ENCODE results near the gene IL20RB. TPM values are rescaled to one million over a fixed set of nuclear protein-coding genes. Genes with fewer than 3 reads are reported as not detected.

IL20RB gene
- total RNA-seq, 1 experiment from 2014 or later = 6.9 TPM

- Mint-ChIP-seq H3K27ac (ENCODE audit: unreplicated experiment) (no peak overlapping the region), H3K4me1 (ENCODE audit: low read depth, unreplicated experiment) (no peaks in the 10 kb centered on the region), H3K4me3 (ENCODE audit: unreplicated experiment) (no peak overlapping the region), H3K27me3 (ENCODE audit: insufficient read depth, unreplicated experiment) (no peaks in the 10 kb centered on the region), H3K36me3 (ENCODE audit: insufficient read depth, unreplicated experiment) (peaks cover 11% of the 10 kb centered on the region), H3K9me3 (ENCODE audit: unreplicated experiment) (no peaks in the 10 kb centered on the region)
- intact Hi-C loops (cut with micrococcal nuclease; ENCODE audit: unreplicated experiment) = no loop called here
- Histone ChIP-seq H3K4me3 (ENCODE audit: low read depth, low read length) (no peak overlapping the region), H3K36me3 (ENCODE audit: control insufficient read depth, insufficient read depth, low read length) (no peaks in the 10 kb centered on the region; the same call in 1 of the 2 replicates), H3K27me3 (replicated peaks; ENCODE audit: control insufficient read depth, insufficient read depth, low read length) (no peaks in the 10 kb centered on the region), H3K9me3 (no peaks in the 10 kb centered on the region), H3K4me1 (0 out of 2 replicates have a peak, but pooled peaks cover 3% of the 10 kb centered on the region)
- CTCF ChIA-PET = interaction anchor here (1.2 kb wide), 1 partner anchor 932 kb away, joined by 3 read pairs; no protein-coding TSS in a partner anchor
- BruUV-seq (replicated peaks) = no TSS peak
- DNase-seq = no peak
- TF ChIP-seq CTCF (IDR thresholded peaks at IDR 0.05; ENCODE audit: insufficient read depth in 1 of 2, low read depth in 1 of 2, low read length in 1 of 2, severe bottlenecking in 1 of 2, unreplicated experiment in 1 of 2) = no peak
- POLR2A ChIA-PET = no interaction called here
These were observed 53.4 kb downstream of the IL20RB start for GRCh38 chr3:137011153-137011552.

GRCh38 chr3:137012097-137012501 is 54.3 kb downstream of the IL20RB start:
- POLR2A ChIA-PET = no interaction called here

More at GRCh38 chr3:137012097-137012501, 54.3 kb downstream of the IL20RB start:
- H3K27ac Mint-ChIP-seq (ENCODE audit: unreplicated experiment) = no peak overlapping the region
- no peaks in the 10 kb centered on the region for H3K27me3 Mint-ChIP-seq (ENCODE audit: insufficient read depth, unreplicated experiment)
- intact Hi-C loops (cut with micrococcal nuclease; ENCODE audit: unreplicated experiment) = no loop called here
- no peak for TF ChIP-seq CTCF (IDR thresholded peaks at IDR 0.05; ENCODE audit: insufficient read depth in 1 of 2, low read depth in 1 of 2, low read length in 1 of 2, severe bottlenecking in 1 of 2, unreplicated experiment in 1 of 2)
- CTCF ChIA-PET = no interaction called here
- no peaks in the 10 kb centered on the region for H3K4me1 Mint-ChIP-seq (ENCODE audit: low read depth, unreplicated experiment)
- no peak overlapping the region for H3K4me3 Mint-ChIP-seq (ENCODE audit: unreplicated experiment)
- Histone ChIP-seq H3K27me3 (replicated peaks; ENCODE audit: control insufficient read depth, insufficient read depth, low read length) (no peaks in the 10 kb centered on the region), H3K4me3 (ENCODE audit: low read depth, low read length) (no peak overlapping the region), H3K4me1 (0 out of 2 replicates have a peak, but pooled peaks cover 3% of the 10 kb centered on the region), H3K36me3 (ENCODE audit: control insufficient read depth, insufficient read depth, low read length) (no peaks in the 10 kb centered on the region; the same call in 1 of the 2 replicates), H3K9me3 (no peaks in the 10 kb centered on the region)
- no peaks in the 10 kb centered on the region for H3K9me3 Mint-ChIP-seq (ENCODE audit: unreplicated experiment)
- no TSS peak for BruUV-seq (replicated peaks)
- no peak for DNase-seq
- H3K36me3 Mint-ChIP-seq (ENCODE audit: insufficient read depth, unreplicated experiment) = peaks cover 11% of the 10 kb centered on the region
